IMR-90 (cell line): Measurements from ENCODE around the gene CEMIP2. TPM values are rescaled to one million over a fixed set of nuclear protein-coding genes. Genes with fewer than 3 reads are reported as not detected.

Experiments used
- ATAC-seq: fragments of 200-7000 bp; cut with Tn5 transposase; 2 replicates; pipeline ENCODE4 v1.9.1; 2020; ENCODE audit warnings: low read depth, mild to moderate bottlenecking, moderate library complexity
- BruUV-seq: library from RNA; stranded (reverse); fragments of 400-500 nt; replicated peaks from 2 replicates; lab custom pipeline; 2021; lab: Mats Ljungman, UMichigan
- CTCF ChIA-PET: fragments of 300-600 bp; formaldehyde crosslinking; extraction: SDS; loops from one replicate; lab custom pipeline; 2021; ENCODE audit warnings: antibody characterized with exemption; lab: Yijun Ruan, JAX
- POLR2A ChIA-PET: fragments of 300-600 bp; sonication (Branson Sonifier 250); formaldehyde crosslinking; loops from one replicate; lab custom pipeline; 2022; ENCODE audit warnings: antibody characterized with exemption; ENCODE audit not compliant: unreplicated experiment; lab: Charles Lee
- DNase-seq: peaks from one replicate; pipeline ENCODE4 v3.0.0; 2013
- H2AFZ ChIP-seq: replicated peaks from 2 replicates; pipeline ENCODE3; 2013; ENCODE audit warnings: low read length, mild to moderate bottlenecking; ENCODE audit not compliant: poor library complexity
- H2AK5ac ChIP-seq: 2 replicates; pipeline ENCODE4 v1.6.1; 2013; ENCODE audit warnings: low read depth, low read length, inconsistent platforms
- H2AK9ac ChIP-seq: replicated peaks from 2 replicates; pipeline ENCODE3; 2013; ENCODE audit warnings: mild to moderate bottlenecking, low read depth, low read length, moderate library complexity; ENCODE audit not compliant: poor library complexity
- H2BK120ac ChIP-seq: 2 replicates; pipeline ENCODE4 v1.6.1; 2013; ENCODE audit warnings: low read depth, low read length, inconsistent platforms
- H2BK15ac ChIP-seq: 3 replicates; pipeline ENCODE4 v1.6.1; 2013; ENCODE audit warnings: low read depth, low read length, inconsistent platforms
- H2BK20ac ChIP-seq: 2 replicates; pipeline ENCODE4 v1.6.1; 2013; ENCODE audit warnings: low read depth, mild to moderate bottlenecking, inconsistent platforms, low read length, moderate library complexity
- H2BK5ac ChIP-seq: 2 replicates; pipeline ENCODE4 v1.6.1; 2013; ENCODE audit warnings: mild to moderate bottlenecking, low read depth, low read length, inconsistent platforms; ENCODE audit not compliant: poor library complexity, severe bottlenecking
- H3K14ac ChIP-seq: replicated peaks from 2 replicates; pipeline ENCODE4 v1.6.1; 2013; ENCODE audit warnings: low read depth, low read length, inconsistent platforms
- H3K18ac ChIP-seq: 2 replicates; pipeline ENCODE4 v1.6.1; 2013; ENCODE audit warnings: low read depth, low read length, control low read depth
- H3K23ac ChIP-seq: 2 replicates; pipeline ENCODE4 v1.6.1; 2013; ENCODE audit warnings: low read depth, low read length, inconsistent platforms
- H3K27ac ChIP-seq: 2 replicates; pipeline ENCODE4 v1.5.1; 2013; ENCODE audit warnings: mild to moderate bottlenecking, control low read depth, low read length; ENCODE audit not compliant: insufficient read depth
- H3K27me3 ChIP-seq: 2 replicates; pipeline ENCODE4 v1.6.1; 2013; ENCODE audit warnings: low read length; ENCODE audit not compliant: control insufficient read depth, insufficient read depth
- H3K36me3 ChIP-seq: 2 replicates; pipeline ENCODE4 v1.6.1; 2013; ENCODE audit warnings: low read length, mixed read lengths; ENCODE audit not compliant: control insufficient read depth, insufficient read depth
- H3K4ac ChIP-seq: 2 replicates; pipeline ENCODE4 v1.6.1; 2013; ENCODE audit warnings: low read depth, low read length, inconsistent platforms
- H3K4me1 ChIP-seq: 2 replicates; pipeline ENCODE4 v1.6.1; 2013; ENCODE audit warnings: low read length, mixed read lengths; ENCODE audit not compliant: control insufficient read depth, insufficient read depth
- H3K4me2 ChIP-seq: 2 replicates; pipeline ENCODE4 v1.6.1; 2013; ENCODE audit warnings: low read depth, mild to moderate bottlenecking, control low read depth, low read length, moderate library complexity
- H3K4me3 ChIP-seq: 2 replicates; pipeline ENCODE4 v1.5.1; 2013; ENCODE audit warnings: low read depth, mild to moderate bottlenecking, control low read depth, low read length, moderate library complexity; ENCODE audit not compliant: insufficient read depth
- H3K56ac ChIP-seq: 2 replicates; pipeline ENCODE4 v1.6.1; 2013; ENCODE audit warnings: low read length, inconsistent platforms; ENCODE audit not compliant: insufficient read depth; ENCODE audit errors: extremely low read depth
- H3K79me1 ChIP-seq, 2 experiments: 2 replicates each; pipeline ENCODE4 v1.6.1; 2013; ENCODE audit warnings: low read length in 2 of 2, inconsistent platforms in 1 of 2, low read depth in 1 of 2
- H3K9ac ChIP-seq: 2 replicates; pipeline ENCODE4 v1.6.1; 2013; ENCODE audit warnings: low read depth, low read length, control low read depth
- H3K9me1 ChIP-seq: 2 replicates; pipeline ENCODE4 v1.6.1; 2013; ENCODE audit warnings: low read length, inconsistent platforms; ENCODE audit not compliant: insufficient read depth
- H3K9me3 ChIP-seq: 2 replicates; pipeline ENCODE4 v1.6.1; 2013; ENCODE audit warnings: low read length; ENCODE audit not compliant: control insufficient read depth, insufficient read depth
- H4K20me1 ChIP-seq: 2 replicates; pipeline ENCODE4 v1.6.1; 2013; ENCODE audit warnings: low read length, inconsistent platforms; ENCODE audit not compliant: insufficient read depth
- H4K5ac ChIP-seq: 2 replicates; pipeline ENCODE4 v1.6.1; 2013; ENCODE audit warnings: mild to moderate bottlenecking, low read depth, low read length, control low read depth
- H4K8ac ChIP-seq, 2 experiments: 2 replicates each; pipeline ENCODE4 v1.6.1; 2013; ENCODE audit warnings: low read depth in 2 of 2, low read length in 2 of 2, control low read depth in 1 of 2, inconsistent platforms in 1 of 2
- H4K91ac ChIP-seq: 2 replicates; pipeline ENCODE4 v1.6.1; 2013; ENCODE audit warnings: low read depth, low read length, inconsistent platforms; ENCODE audit not compliant: insufficient read depth
- BHLHE40 ChIP-seq: fragments of 150-350 bp; IDR thresholded peaks from 2 replicates; pipeline ENCODE4 v1.6.1; 2016; ENCODE audit warnings: mild to moderate bottlenecking, low read depth, low read length
- CEBPB ChIP-seq: IDR thresholded peaks from 2 replicates; pipeline ENCODE4 v1.6.1; 2012; ENCODE audit warnings: low read depth, low read length, improper control_type of control experiment
- CHD1 ChIP-seq: IDR thresholded peaks from 2 replicates; pipeline ENCODE4 v1.6.1; 2012; ENCODE audit warnings: low read depth, low read length, improper control_type of control experiment
- CTCF ChIP-seq: conservative IDR thresholded peaks from 2 replicates; pipeline ENCODE4 v1.5.1; 2012; ENCODE audit warnings: mild to moderate bottlenecking, low read depth, low read length, improper control_type of control experiment
- ELK1 ChIP-seq: fragments of 150-350 bp; IDR thresholded peaks from 2 replicates; pipeline ENCODE4 v1.6.1; 2016; ENCODE audit warnings: low read depth, mild to moderate bottlenecking, low read length, moderate library complexity, borderline replicate concordance
- FOS ChIP-seq: fragments of 150-350 bp; IDR thresholded peaks from 2 replicates; pipeline ENCODE4 v1.6.1; 2016; ENCODE audit warnings: low read depth, low read length
- MAFK ChIP-seq: IDR thresholded peaks from 2 replicates; pipeline ENCODE4 v1.6.1; 2012; ENCODE audit warnings: low read depth, low read length, improper control_type of control experiment
- MAZ ChIP-seq: IDR thresholded peaks from 2 replicates; pipeline ENCODE4 v1.6.1; 2012; ENCODE audit warnings: low read depth, mild to moderate bottlenecking, low read length, improper control_type of control experiment, moderate library complexity, borderline replicate concordance
- MXI1 ChIP-seq: IDR thresholded peaks from 2 replicates; pipeline ENCODE4 v1.6.1; 2012; ENCODE audit warnings: low read depth, mild to moderate bottlenecking, low read length, moderate library complexity, borderline replicate concordance
- NFE2L2 ChIP-seq: fragments of 150-350 bp; IDR thresholded peaks from 2 replicates; pipeline ENCODE4 v1.6.1; 2016; ENCODE audit warnings: low read depth, mild to moderate bottlenecking, low read length
- POLR2A ChIP-seq: IDR thresholded peaks from 2 replicates; pipeline ENCODE4 v1.6.1; 2012; ENCODE audit warnings: mild to moderate bottlenecking, low read depth, low read length
- RAD21 ChIP-seq: IDR thresholded peaks from 2 replicates; pipeline ENCODE4 v1.6.1; 2012; ENCODE audit warnings: low read length, improper control_type of control experiment
- RCOR1 ChIP-seq: IDR thresholded peaks from 2 replicates; pipeline ENCODE4 v1.6.1; 2012; ENCODE audit warnings: mild to moderate bottlenecking, low read length, improper control_type of control experiment; ENCODE audit not compliant: insufficient replicate concordance
- RFX5 ChIP-seq: IDR thresholded peaks from 2 replicates; pipeline ENCODE4 v1.8.0; 2012; ENCODE audit warnings: low read depth, mild to moderate bottlenecking, low read length, moderate library complexity
- SMC3 ChIP-seq: fragments of 150-350 bp; IDR thresholded peaks from 2 replicates; pipeline ENCODE4 v1.6.1; 2016; ENCODE audit warnings: low read depth, mild to moderate bottlenecking, antibody characterized with exemption, low read length, moderate library complexity
- USF2 ChIP-seq: fragments of 150-350 bp; IDR thresholded peaks from 2 replicates; pipeline ENCODE4 v1.6.1; 2017; ENCODE audit warnings: mild to moderate bottlenecking, antibody characterized with exemption, low read length, low read depth
- WGBS, 2 experiments: methylation state at CpG; one replicate each; pipeline versions ENCODE4 v1.1.5 to v1.1.7; 2013; ENCODE audit warnings: missing lambda C conversion rate in 2 of 2; ENCODE audit not compliant: insufficient read length in 1 of 2; ENCODE audit errors: extremely low coverage in 2 of 2; 5-methylcytosine and 5-hydroxymethylcytosine counted together
- dilution Hi-C: fragments of 300-500 bp; cut with HindIII; formaldehyde crosslinking; loops from one replicate; pipeline ENCODE4 v1.14.3; 2018; ENCODE audit warnings: low sequenced_read_pairs; ENCODE audit not compliant: unreplicated experiment
- in situ Hi-C: fragments of 300-500 bp; cut with MboI; formaldehyde crosslinking; loops from 3 replicates; pipeline ENCODE4 v1.14.3; 2019; ENCODE audit warnings: low sequenced_read_pairs, inconsistent platforms, mixed read lengths
- intact Hi-C: fragments of 100-400 bp; cut with micrococcal nuclease; formaldehyde crosslinking; loops from 2 replicates; pipeline ENCODE4 v1.10.0; 2022
- polyA plus RNA-seq, 3 experiments: library from polyadenylated mRNA; depleted of rRNA; stranded (reverse); fragments of >200 nt; gene quantifications; 2 replicates each; pipeline ENCODE4 v1.2.3, GENCODE V29; 2012; ENCODE audit warnings: low replicate concordance in 1 of 3
- total RNA-seq: library from RNA; depleted of rRNA; stranded (reverse); fragments of >200 nt; gene quantifications from 2 replicates; pipeline ENCODE4 v1.2.3, GENCODE V29; 2012

The CEMIP2 gene
- total and polyA plus RNA-seq, 2 of the 4 experiments (the other 2 are of a cell fraction): 65.2 to 67.4 TPM

- Histone ChIP-seq H2BK120ac (no peak overlapping the region), H4K8ac (no peak overlapping the region), H4K5ac (no peak overlapping the region), H2AFZ (no peak overlapping the region), H3K9me1 (peaks cover 20% of the 10 kb centered on the region), H3K4me1 (peaks cover 18% of the 10 kb centered on the region), H3K9ac (no peak overlapping the region), H3K27me3 (no peaks in the 10 kb centered on the region), H2BK15ac (no peak overlapping the region), H3K9me3 (no peaks in the 10 kb centered on the region), H3K4me3 (no peak overlapping the region), H3K4me2 (no peak overlapping the region), H2BK20ac (no peak overlapping the region), H3K14ac (no peak overlapping the region), H3K79me1 (peaks cover 21 to 54% of the 10 kb centered on the region in 2 experiments), H2AK5ac (no peak overlapping the region), H2AK9ac (no peak overlapping the region), H3K36me3 (no peaks in the 10 kb centered on the region), H4K91ac (no peak overlapping the region), H3K4ac (no peak overlapping the region), H3K23ac (no peak overlapping the region), H4K20me1 (peaks cover 46% of the 10 kb centered on the region), H3K18ac (no peak overlapping the region), H3K27ac (no peak overlapping the region), H2BK5ac (no peak overlapping the region), H3K56ac (no peak overlapping the region)
- CTCF ChIA-PET: no interaction called here
- ATAC-seq (no peak), DNase-seq (no peak)
- intact Hi-C loops: no loop called here
- POLR2A ChIA-PET: no interaction called here
- in situ Hi-C loops: no loop called here
- 100% methylated on average over 1 of the region's 4 CpGs; no CpG with 5 or more reads in 1 of the 2 experiments for WGBS, 2 experiments
- BruUV-seq: no TSS peak
- TF ChIP-seq MAFK: no peak
- TF ChIP-seq MXI1: no peak
- TF ChIP-seq MAZ: no peak
- TF ChIP-seq FOS: no peak
- no peak for TF ChIP-seq NFE2L2
- TF ChIP-seq RCOR1: no peak
- TF ChIP-seq RFX5: no peak
- no peak for TF ChIP-seq RAD21
- no peak for TF ChIP-seq USF2
- no peak for TF ChIP-seq BHLHE40
- no peak for TF ChIP-seq CTCF
- no peak for TF ChIP-seq SMC3
- no peak for TF ChIP-seq POLR2A
- TF ChIP-seq CHD1: no peak
- no peak for TF ChIP-seq ELK1
- TF ChIP-seq CEBPB: no peak
- dilution Hi-C loops: no loop called here
Observed at GRCh38 chr9:71758277-71758676, 10.0 kb downstream of the CEMIP2 start.
